Hippocampal formation (tissue), 2 donors: Measurements from ENCODE around the gene KPNA2.
"Not testable (repeated sequence)": the region's sequence is repeated elsewhere in the genome, so short reads cannot be mapped to it uniquely, and the experiment has no call there.

ENCODE experiments used
- DNase-seq, 2 donors: peaks; one replicate each; lab custom pipeline; 2025; lab: John Stamatoyannopoulos, UW

Gene KPNA2

GRCh38 chr17:68035523-68036303 is at the start of gene KPNA2:
Gene KPNA2, plus strand, starts transcription at chr17:68035735. Its CDS starts 1,398 bp downstream, at chr17:68037133.
- peak; percentile 95 to 97 for DNase-seq

GRCh38 chr17:67990909-67991308 is 44.6 kb upstream of the KPNA2 start:
- DNase-seq, result no peak

GRCh38 chr17:67992548-67993152 is 42.9 kb upstream of the KPNA2 start:
- no peak for DNase-seq

GRCh38 chr17:67993153-67993997 is 42.2 kb upstream of the KPNA2 start:
- peak; percentile 79 to 85 for DNase-seq

GRCh38 chr17:67993998-67994361 is 41.6 kb upstream of the KPNA2 start:
- no peak for DNase-seq

- peak in 1 of 2 donors; percentile 39 for DNase-seq
These were observed 40.5 kb upstream of the KPNA2 start for GRCh38 chr17:67994817-67995569.

GRCh38 chr17:67995570-67996263 is 39.8 kb upstream of the KPNA2 start:
- DNase-seq, result peak in 1 of 2 donors; percentile 19

GRCh38 chr17:67996301-67997171 is 39.0 kb upstream of the KPNA2 start, which contains the start of gene C17orf58:
Gene C17orf58, minus strand, starts transcription at chr17:67996469. Its CDS starts 271 bp downstream, at chr17:67996198.
- not testable (repeated sequence) for DNase-seq

GRCh38 chr17:67998466-67998865 is 37.1 kb upstream of the KPNA2 start:
- DNase-seq, result no peak

GRCh38 chr17:67999291-67999911 is 36.1 kb upstream of the KPNA2 start:
- DNase-seq, result no peak

GRCh38 chr17:68004201-68004600 is 31.3 kb upstream of the KPNA2 start:
- no peak for DNase-seq

GRCh38 chr17:68006797-68007196 is 28.7 kb upstream of the KPNA2 start:
- DNase-seq, result no peak

GRCh38 chr17:68011199-68011665 is 24.3 kb upstream of the KPNA2 start:
- DNase-seq, result peak in 1 of 2 donors; percentile 25

GRCh38 chr17:68013385-68013784 is 22.1 kb upstream of the KPNA2 start:
- DNase-seq, result no peak

GRCh38 chr17:68015081-68015723 is 20.3 kb upstream of the KPNA2 start:
- DNase-seq, result no peak

- no peak for DNase-seq
These were observed 18.7 kb upstream of the KPNA2 start for GRCh38 chr17:68016838-68017237.

GRCh38 chr17:68018493-68018892 is 17.0 kb upstream of the KPNA2 start:
- not testable (repeated sequence) for DNase-seq

- DNase-seq, result no peak
These were observed 16.2 kb upstream of the KPNA2 start for GRCh38 chr17:68019336-68019674.
